NT2/D1 (cell line): ENCODE data around the gene SH3PXD2B.

Source experiments
- YY1 ChIP-seq: IDR thresholded peaks from 2 replicates; pipeline ENCODE4 v1.6.1; 2011; ENCODE audit not compliant: insufficient read length, insufficient read depth
- ZNF274 ChIP-seq: IDR thresholded peaks from 2 replicates; pipeline ENCODE4 v1.6.1; 2011; ENCODE audit warnings: mild to moderate bottlenecking, low read depth, low read length

- TF ChIP-seq ZNF274 (no peak), YY1 (no peak)
These were observed 51.0 kb downstream of the SH3PXD2B start for GRCh38 chr5:172403189-172403796.
